Fibroblast of skin of back (primary cell): Measurements from ENCODE around the gene PIK3CG. TPM values are rescaled to one million over a fixed set of nuclear protein-coding genes. Genes with fewer than 3 reads are reported as not detected.
"Not testable (repeated sequence)": the region's sequence is repeated elsewhere in the genome, so short reads cannot be mapped to it uniquely, and the experiment has no call there.

ENCODE experiments used
- DNase-seq: peaks from one replicate; pipeline ENCODE4 v3.0.0-alpha.2; 2013
- polyA plus RNA-seq, 2 experiments: library from polyadenylated mRNA; unstranded; fragments of 120-200 nt; gene quantifications; one replicate each; pipeline ENCODE4 v1.2.1, GENCODE V29; 2013; ENCODE audit not compliant: insufficient read length in 2 of 2

The PIK3CG gene
- polyA plus RNA-seq (2013, experiment 1 of 2; ENCODE audit: insufficient read length), result not detected
- polyA plus RNA-seq (2013, experiment 2 of 2; ENCODE audit: insufficient read length), result not detected

DNA sequence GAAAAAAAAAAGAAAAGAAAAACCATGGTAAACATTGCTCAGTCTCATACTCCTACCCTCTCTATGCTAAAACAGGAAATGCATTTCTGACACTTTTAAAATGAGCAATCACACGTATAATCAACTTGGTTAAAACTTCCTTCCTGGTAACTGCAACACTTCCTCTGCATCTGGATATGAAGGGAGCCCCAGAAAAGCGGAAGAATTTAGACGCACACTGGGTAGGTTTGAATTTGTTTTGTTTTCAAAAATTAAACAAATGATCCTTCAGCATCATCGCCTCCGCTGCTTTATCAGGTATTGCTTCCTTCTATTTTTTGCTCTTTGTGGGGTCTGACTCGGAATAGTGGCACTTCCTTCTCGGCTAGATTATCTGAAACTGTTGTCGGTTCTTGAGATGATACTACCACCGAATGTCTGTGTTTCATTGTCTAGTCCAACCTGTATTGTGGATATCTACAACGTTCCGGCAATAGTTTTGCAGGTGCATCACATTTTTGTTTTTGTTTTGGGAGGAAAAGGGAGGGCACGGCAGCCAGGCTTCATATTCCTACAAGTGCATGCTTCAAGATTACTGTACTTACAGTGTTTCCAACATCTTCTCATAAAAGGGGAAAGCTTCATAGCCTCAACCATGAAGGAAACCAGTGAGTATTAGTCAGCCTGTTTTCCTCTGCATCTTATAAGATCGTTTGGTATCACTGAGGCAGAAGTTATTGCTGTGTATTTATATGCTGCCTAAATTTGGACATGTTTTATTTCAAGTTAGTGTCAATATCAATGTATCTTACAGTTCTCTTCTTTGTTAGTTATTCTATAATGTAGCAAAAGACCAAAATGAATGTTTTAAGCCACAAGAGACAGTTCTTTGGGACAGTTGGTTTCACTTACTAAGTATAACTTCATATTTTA lies at the start of gene PIK3CG:
PIK3CG (plus strand) TSS at position 153 of the 912 bp plus-strand sequence. CDS start 2,280 bp downstream, outside the sequence.
- DNase-seq, result no peak

DNA sequence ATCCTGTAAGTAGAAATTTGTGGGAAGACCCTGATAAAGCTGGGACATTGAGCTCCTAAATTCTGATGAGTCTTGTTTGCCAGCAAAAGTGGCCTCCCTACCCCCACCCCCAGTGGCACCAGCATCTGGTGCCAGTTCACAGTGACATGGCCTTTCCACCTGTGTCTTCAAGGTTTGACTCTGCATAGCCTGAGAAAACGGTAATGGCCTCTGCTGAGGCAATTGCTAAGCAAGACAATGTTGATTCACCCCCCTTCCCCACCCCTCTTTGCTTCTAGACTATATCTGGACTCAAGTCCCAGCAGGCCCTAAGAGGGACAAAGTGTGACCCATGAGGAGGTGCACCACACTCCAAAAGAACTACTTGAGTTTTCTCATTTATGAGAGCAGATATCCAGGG lies 48.0 kb upstream of the PIK3CG start:
- DNase-seq, result no peak

DNA sequence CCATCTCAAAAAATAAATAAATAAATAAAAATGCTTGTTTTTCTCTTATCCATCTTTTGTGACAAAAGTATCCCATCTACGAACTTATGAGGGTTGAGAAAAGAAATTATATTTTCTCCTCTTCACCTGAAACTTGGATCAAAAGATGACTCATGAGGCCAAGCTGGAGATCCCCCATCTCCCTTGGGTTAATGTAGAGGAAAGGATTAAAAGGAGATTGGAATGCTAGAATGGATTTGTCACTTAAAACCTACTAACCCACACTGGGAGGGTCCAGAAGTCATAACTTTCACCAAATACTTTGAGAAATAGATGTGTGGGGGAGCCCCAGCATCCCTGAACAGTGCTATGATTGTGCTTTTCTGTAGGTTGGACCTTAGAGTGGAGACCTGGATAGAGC lies 46.3 kb upstream of the PIK3CG start:
- DNase-seq, result no peak

DNA sequence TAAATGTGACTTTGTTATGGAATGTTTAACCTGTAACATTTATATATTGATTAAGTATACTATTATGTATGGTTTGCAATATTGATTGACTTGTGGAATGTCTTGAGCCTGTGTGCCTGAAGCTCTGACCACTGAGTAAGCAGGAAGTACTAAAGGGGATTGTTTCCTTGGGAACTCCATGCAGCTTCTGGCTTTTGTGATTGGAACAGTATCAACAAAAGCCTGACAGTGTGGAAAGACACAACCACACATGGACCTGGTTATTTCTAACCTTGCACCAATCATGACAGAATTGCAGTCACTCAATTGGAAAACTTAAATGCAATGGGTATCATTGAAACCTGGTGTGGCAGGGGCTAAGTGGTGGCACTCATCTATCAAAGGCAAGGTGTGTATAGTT lies 45.5 kb upstream of the PIK3CG start:
- DNase-seq, result no peak

DNA sequence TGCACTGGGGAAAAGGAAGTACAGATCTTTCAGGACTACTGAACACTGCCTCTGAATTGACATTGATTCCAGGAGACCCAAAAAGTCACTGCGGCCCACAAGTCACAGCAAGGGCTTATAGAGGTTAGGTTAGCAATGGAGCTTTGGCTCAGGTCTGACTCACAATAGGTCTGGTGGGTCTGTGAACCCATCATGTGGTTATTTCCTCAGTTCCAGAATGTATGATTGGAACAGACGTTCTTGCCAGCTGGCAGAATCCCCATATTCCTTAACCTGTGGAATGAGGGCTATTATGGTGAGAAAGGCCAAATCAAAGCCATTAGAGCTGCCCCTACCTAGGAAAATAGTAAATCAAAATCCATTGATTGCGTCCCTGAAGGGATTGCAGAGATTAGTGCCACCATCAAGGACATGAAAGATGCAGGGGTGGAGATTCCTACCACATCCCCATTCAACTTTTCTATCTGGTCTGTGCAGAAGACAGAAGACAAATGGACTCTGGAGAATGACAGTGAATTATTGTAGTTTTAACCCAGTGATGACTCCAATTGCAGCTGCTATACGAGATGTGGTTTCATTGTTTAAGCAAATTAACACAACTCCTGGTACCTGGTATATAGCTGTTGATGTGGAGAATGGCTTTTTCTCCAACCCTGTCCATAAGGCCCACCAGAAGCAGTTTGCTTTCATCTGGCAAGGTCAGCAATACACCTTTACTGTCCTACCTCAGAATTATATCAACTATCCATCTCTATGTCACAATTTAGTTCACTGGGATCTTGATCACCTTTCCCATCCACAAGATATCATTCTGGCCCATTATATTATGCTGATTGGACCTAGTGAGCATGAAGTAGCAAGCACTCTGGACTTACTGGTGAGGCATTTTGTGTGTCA lies 44.5 kb upstream of the PIK3CG start:
- no peak for DNase-seq

DNA sequence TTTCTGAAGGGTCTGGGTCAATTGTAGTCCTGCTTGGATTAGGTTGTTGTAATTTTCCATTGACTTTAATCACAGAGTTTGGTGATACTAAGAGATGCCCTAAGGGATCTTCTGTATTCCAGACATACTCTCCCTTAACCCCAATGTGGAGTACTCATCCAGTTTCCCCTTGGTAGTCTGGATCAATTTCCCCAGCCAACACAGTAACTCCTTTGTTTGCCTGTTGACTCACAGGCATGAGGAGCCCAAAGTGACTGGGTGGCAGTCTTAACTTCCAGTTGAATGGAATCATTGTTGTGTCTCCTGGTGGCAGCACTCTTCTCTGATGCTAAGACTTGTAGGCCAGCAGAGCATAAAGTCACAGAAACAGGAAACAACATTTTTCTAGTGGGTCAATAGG lies 41.5 kb upstream of the PIK3CG start:
- no peak for DNase-seq

DNA sequence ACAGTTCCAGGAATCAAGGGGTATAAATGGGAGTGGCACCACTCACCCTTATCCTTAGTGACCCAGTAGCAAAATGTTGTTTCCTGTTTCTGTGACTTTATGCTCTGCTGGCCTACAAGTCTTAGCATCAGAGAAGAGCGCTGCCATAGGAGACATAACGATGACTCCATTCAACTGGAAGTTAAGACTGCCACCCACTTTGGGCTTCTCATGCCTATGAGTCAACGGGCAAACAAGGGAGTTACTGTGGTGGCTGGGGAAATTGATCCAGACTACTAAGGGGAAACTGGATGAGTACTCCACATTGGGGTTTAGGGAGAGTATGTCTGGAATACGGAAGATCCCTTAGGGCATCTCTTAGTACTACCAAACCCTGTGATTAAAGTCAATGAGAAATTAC lies 40.6 kb upstream of the PIK3CG start:
- DNase-seq, result peak; percentile 65

DNA sequence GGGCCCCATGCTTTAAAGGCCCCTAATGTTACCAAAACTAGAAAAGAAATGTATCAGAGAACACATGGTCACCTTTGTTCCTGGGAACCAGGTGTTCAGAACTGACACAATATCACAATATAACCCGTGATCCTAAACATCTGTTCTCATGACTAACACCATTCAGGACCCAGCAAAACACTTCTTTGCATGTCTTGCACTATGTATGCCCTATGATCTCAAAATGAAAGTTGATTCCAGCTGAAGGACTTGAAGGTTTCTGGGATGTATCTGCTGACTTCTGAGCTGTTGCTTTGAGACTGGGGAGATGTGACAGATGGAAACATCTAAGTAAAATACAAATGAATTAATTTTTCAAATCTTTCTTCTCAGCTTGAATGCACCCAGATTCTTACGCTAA lies 37.5 kb upstream of the PIK3CG start:
- DNase-seq, result no peak

DNA sequence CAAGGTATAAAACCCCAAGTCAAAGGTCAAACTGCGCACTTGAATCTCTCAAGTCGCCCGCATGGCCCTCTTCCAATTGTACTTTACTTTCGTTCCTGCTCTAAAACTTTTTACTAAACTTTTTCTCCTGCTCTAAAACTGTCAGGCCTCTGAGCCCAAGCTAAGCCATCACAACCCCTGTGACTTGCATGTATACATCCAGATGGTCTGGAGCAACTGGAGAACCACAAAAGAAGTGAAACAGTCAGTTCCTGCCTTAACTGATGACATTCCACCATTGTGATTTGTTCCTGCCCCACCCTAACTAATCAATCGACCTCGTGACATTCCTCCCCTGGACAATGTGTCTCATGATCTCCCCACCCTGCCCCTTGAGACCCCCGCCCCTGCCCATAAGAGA lies 35.6 kb upstream of the PIK3CG start:
- DNase-seq, result no peak

DNA sequence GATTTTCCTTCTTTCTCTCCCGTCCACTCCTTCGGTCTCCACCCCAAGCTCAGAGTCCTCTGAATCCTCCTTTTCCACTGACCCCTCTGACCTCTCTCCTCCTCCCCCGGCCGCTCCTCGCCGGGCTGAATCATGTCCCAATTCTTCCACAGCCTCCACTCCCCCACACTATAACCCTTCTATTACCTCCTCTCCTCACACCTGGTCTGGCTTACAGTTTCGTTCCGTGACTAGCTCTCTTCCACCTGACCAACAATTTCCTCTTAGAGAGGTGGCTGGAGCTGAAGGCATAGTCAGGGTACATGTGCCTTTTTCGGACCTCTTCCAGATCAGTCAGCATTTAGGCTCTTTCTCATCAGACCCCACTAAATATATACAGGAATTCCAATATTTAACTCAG lies 34.2 kb upstream of the PIK3CG start:
- not testable (repeated sequence) for DNase-seq

DNA sequence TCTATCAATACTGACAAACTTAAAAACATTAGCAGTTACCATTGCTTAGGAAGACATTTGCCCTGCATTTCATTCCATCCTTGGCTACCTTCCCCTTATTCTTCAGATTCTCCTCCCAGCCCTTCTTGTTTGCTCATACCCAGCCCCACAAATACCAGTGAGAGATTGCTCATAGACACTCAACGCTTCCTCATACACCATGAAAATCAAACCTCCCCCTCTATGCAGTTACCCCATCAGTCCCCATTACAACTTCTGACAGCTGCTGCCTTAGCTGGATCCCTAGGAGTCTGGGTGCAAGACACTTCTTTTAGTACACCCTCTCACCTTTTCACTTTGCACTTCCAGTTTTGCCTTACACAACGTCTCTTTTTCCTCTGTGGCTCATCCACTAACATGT lies 28.3 kb upstream of the PIK3CG start:
- DNase-seq, result no peak

DNA sequence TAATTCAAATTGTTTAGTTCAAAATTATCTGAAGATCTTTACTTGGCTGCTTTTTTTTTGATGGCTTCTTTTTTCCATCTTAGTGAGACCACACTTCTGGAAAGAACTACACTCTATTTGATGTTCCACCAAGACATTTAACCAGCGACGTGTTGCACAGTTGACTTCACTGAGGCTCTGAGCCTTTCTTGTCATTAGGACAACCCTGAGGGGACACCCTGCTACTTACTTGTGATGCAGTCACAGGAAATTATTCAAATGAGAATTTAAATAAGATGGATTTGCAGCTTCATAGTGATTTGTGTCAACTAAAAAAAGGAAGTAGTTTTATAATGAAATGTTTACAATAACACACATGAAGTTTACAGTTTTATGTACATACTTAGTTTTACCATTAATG lies 25.6 kb upstream of the PIK3CG start:
- DNase-seq, result no peak

DNA sequence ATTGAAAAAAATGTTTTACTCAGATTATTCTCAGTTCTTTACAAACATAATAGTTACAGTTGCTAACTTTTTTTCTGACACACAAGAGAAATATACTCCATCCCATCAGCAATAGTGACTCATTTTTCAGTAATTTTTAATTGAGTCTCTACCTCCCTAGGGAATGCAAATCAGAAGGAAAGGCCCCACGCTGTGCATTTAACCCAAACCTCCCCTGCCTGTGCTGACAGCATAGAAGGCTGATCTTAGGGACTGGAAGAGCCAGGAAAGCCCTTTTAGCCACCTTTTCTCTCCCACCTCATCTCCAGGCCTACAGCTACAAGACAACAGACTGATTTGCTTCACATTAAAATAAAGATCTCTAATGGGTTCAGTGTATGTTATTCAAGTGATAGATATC lies 24.7 kb upstream of the PIK3CG start:
- DNase-seq, result peak; percentile 93

DNA sequence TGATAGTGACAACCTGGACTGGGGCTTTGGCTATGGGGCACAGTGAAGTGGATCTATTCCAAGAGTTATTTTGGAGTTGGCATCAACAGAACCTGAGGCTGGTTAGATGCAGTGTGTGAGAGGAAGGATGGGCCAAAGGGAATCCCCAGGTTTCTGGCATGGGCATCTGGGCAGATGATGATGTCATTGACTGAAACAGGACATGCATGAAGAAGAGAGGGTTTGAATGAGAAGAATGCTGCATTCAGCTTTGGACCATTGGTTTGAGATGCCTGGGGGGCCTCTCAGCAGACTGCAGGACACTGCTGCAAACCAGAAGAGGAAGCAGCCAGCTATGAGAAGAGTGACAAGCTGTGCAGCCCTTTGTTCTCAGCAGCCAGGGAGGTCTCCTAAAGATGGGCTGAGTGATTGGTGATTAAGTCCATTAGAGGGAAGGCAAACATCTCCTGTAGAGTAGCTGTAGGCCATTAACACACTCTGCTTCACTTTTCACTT lies 23.1 kb upstream of the PIK3CG start:
- no peak for DNase-seq

DNA sequence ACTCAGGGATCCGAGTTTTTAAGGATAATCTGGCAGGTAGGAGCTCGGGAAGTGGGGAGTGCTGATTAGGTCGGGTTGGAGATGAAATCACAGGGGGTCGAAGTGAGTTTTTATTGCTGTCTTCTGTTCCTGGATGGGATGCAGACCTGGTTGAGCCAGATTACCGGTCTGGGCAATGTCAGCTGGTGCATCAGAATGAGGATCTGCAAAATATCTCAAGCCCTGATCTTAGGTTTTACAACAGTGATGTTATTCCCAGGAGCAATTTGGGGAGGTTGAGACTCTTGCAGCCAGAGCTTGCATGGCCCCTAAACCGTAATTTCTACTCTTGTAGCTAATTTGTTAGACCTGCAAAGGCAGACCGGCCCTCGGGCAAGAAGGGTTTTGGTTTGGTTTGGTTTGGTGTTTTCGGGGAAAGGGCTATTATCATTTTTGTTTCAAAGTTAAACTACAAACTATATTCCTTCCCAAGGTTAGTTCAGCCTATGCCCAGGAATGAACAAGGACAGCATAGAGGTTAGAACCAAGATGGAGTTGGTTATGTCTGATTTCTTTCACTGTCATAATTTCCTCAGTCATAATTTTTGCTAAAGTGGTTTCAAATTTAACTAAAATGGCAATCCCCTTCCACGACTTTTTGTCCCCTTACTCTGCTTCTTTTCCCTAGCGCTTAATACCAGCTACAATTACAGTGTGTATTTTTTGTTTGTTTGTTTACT lies 20.6 kb upstream of the PIK3CG start:
- DNase-seq, result no peak

DNA sequence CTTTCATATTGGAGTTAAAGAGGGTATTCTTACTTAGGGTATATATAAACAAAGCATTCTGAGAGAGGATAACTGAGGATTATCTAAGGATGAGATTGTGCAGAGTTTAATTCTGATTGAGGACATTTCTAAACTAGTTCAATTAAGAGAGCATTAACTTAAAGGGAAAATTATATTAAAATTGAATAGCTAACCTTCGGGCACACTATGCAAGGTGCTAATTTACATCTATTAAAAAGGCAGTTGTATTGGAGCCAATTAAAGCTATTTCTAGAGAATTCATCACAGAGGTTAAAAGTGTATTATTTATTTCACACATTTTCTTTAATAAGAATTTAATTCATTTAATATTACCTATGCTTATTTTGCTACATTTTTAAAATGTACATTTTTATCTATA lies 17.0 kb upstream of the PIK3CG start:
- DNase-seq, result no peak

DNA sequence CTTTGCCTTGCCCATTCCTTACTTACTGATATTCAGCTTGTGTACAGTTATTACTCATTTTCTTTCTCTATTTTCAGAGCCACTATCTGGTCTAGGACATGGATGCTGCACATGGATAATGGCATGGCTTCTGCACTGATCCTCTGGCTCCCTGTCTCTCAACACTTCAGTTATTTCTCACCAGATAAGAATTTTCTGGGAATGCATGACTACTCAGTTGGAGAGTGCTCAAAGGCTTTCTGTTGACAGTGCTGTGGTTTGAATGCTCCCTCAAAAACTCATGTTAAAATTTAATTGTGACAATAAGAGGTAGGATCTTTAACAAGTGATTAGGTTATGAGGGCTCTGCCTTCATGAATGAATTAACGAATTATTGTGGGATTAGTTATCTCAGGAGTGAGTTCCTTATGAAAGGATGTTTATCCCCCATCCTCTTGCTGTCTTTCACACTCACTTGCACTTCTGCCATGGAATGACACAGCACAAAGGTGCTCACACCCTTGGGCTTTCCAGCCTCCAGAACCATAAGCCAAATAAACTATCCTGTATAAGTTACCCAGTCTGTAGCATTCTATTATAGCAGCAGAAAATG lies 16.1 kb upstream of the PIK3CG start:
- peak; percentile 93 for DNase-seq

DNA sequence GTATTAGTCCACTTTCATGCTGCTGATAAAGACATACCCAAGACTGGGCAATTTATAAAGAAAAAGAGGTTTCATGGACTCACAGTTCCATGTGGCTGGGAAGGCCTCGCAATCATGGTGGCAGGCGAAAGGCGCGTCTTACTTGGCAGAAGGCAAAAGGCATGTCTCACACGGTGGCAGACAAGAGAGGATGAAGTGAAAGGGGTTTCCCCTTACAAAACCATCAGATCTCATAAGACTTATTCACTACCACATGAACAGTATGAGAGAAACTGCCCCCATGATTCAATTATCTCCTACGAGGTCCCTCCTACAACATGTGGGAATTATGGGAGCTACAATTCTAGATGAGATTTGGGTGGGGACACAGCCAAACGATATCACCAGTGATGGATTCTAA lies 13.4 kb upstream of the PIK3CG start:
- DNase-seq, result not testable (repeated sequence)

DNA sequence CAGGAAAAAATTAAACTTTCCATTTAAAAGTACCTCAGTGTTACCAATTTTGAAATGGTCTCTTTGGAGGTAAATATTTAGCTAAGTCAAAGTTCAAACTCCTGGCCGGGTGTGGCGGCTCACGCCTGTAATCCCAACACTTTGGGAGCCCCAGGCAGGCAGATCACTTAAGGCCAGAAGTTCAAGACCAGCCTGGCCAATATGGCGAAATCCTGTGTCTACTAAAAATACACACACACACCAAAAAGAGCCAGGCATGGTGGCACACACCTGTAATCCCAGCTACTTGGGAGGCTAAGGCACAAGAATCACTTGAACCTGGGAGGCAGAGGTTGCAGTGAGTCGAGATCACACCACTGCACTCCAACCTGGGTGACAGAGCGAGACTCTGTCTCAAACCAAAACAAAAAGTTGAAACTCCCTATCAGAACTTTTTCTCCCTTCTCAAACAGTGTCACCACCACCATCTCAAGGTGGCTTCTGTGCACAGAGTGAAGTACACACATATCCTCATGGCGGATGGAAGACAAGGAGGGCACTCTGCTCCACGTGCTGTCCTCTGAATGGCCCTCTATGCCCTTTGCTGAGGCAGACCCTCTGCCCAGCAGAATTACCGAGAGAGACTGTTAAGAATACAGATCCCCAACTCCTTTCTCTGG lies 11.7 kb upstream of the PIK3CG start:
- no peak for DNase-seq

DNA sequence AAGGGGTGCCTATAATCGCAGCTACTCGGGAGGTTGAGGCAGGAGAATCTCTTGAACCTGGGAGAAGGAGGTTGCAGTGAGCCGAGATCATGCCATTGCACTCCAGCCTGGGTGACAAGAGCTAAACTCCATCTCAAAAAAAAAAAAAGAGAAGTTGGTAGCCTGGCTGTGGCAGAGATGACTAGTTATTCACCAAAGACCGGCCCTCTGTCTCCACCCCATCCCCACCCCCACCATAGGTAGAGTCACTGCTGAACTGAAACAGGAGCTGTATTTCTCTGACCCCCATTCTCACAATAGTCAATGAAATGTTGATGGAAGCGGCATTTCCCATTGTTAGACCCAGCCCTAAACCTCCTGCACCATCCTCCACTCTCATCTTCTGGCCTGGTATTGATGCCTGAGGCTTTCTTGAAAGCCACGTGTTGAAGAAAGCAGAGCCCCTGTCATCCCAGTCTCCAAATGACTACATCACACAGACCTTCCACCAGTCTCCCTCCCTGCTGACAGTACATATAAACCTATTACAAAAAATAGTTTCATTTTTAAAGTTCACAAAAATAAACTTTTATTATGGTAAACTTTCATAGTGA lies 9.4 kb upstream of the PIK3CG start:
- no peak for DNase-seq
